ENCODE data around the gene RUNX1.

- no peak for TF ChIP-seq POLR2A (IDR thresholded peaks at IDR 0.05)
- TF ChIP-seq CTCF (IDR thresholded peaks at IDR 0.05), result no peak
- TF ChIP-seq POLR2AphosphoS5 (IDR thresholded peaks at IDR 0.05), result no peak
These were observed 266.4 kb downstream of the RUNX1 start for GRCh38 chr21:34782506-34783360.
